DMS153 (cell line): ENCODE results near the gene TAAR6.
"Not testable (repeated sequence)": the region's sequence is repeated elsewhere in the genome, so short reads cannot be mapped to it uniquely, and the experiment has no call there.

Experiments
- DNase-seq: peaks from one replicate; lab custom pipeline; 2025; lab: John Stamatoyannopoulos, UW

TAAR6 gene

GRCh38 chr6:132570221-132570777 lies at the start of gene TAAR6:
Gene TAAR6, plus strand, starts transcription at chr6:132570322. Its CDS starts 0 bp downstream, at chr6:132570322.
- DNase-seq = no peak

GRCh38 chr6:132520953-132521352 lies 49.2 kb upstream of the TAAR6 start:
- DNase-seq = no peak

GRCh38 chr6:132524646-132525045 lies 45.5 kb upstream of the TAAR6 start:
- no peak for DNase-seq

- no peak for DNase-seq
Measured at GRCh38 chr6:132525866-132526265, 44.3 kb upstream of the TAAR6 start.

- no peak for DNase-seq
Measured at GRCh38 chr6:132526461-132526860, 43.7 kb upstream of the TAAR6 start.

GRCh38 chr6:132527791-132528190 lies 42.3 kb upstream of the TAAR6 start:
- DNase-seq = peak; percentile 14

GRCh38 chr6:132530293-132530974 lies 39.7 kb upstream of the TAAR6 start:
- DNase-seq = peak; percentile 41

- not testable (repeated sequence) for DNase-seq
Measured at GRCh38 chr6:132534546-132534945, 35.6 kb upstream of the TAAR6 start.

GRCh38 chr6:132537145-132537544 lies 33.0 kb upstream of the TAAR6 start:
- no peak for DNase-seq

GRCh38 chr6:132537977-132538376 lies 32.1 kb upstream of the TAAR6 start, which contains the start of gene TAAR9:
Gene TAAR9, plus strand, starts transcription at chr6:132538277. Its CDS starts 13 bp downstream, at chr6:132538290.
- DNase-seq = no peak

- DNase-seq = no peak
Measured at GRCh38 chr6:132544826-132545225, 25.3 kb upstream of the TAAR6 start.

GRCh38 chr6:132548746-132549463 lies 21.2 kb upstream of the TAAR6 start:
- DNase-seq = no peak

GRCh38 chr6:132551214-132551613 lies 18.9 kb upstream of the TAAR6 start:
- no peak for DNase-seq

- no peak for DNase-seq
Measured at GRCh38 chr6:132552372-132552771, 17.8 kb upstream of the TAAR6 start, which contains the start of gene TAAR8. Gene TAAR8, plus strand, starts transcription at chr6:132552672. Its CDS starts 21 bp downstream, at chr6:132552693.

GRCh38 chr6:132560087-132560486 lies 10.0 kb upstream of the TAAR6 start:
- DNase-seq = not testable (repeated sequence)

GRCh38 chr6:132566404-132566803 lies 3.7 kb upstream of the TAAR6 start:
- DNase-seq = no peak

GRCh38 chr6:132567566-132567965 lies 2.6 kb upstream of the TAAR6 start:
- no peak for DNase-seq

GRCh38 chr6:132568611-132569010 lies 1.5 kb upstream of the TAAR6 start:
- DNase-seq = no peak

- DNase-seq = no peak
Measured at GRCh38 chr6:132569170-132569569, 952 bp upstream of the TAAR6 start.

- no peak for DNase-seq
Measured at GRCh38 chr6:132571774-132572173, 1.7 kb downstream of the TAAR6 start.

- no peak for DNase-seq
Measured at GRCh38 chr6:132584698-132585097, 14.6 kb downstream of the TAAR6 start.

- no peak for DNase-seq
Measured at GRCh38 chr6:132587424-132587823, 17.3 kb downstream of the TAAR6 start.

- DNase-seq = no peak
Measured at GRCh38 chr6:132589454-132589853, 19.3 kb downstream of the TAAR6 start, which contains the start of gene TAAR5. Gene TAAR5, minus strand, starts transcription at chr6:132589741. Its CDS starts 55 bp downstream, at chr6:132589686.
